ENCODE measurements around the gene AKR7A2.

Gene AKR7A2

DNA sequence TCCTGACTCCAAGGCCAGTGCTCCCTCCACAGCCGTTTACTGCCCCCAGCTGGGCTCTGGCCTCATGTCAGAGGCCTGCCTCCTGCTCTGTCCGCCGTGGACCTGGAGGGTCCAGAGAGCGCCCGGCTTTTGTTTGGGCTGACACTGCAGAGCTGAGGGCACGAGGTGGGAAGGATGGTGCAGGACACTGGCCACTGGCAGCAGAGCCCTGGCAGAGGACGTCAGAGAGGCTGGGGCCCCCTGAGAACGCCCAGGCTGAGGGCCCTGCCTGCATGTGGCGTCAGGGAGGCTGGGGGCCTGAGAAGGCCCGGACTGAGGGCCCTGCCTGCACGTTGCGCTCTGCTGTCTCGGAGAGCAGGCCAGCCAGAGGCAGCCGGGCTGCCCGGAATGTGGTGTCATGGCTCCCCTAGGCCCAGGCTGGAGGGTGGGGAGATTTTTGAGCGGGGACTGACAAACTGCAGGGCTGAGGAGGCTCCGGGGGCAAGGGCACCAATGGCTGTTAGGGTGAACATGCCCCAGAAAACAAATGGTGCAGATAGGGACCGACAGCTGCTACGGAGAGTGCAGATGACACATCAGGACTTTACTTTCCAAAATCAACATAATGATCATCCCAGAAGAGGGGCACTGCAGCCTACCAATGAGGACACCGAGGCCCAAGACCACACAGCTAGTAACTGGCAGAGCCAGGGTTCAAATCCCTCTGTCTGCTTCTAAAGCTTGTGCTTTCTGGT, 31.8 kb upstream of the AKR7A2 start:
- Histone ChIP-seq H3K27me3 (ENCODE audit: insufficient read depth, poor library complexity, severe bottlenecking) (no peaks in the 10 kb centered on the region), H3K4me3 (replicated peaks; ENCODE audit: insufficient read depth, low read length) (no peak overlapping the region), H3K27ac (replicated peaks) (no peak overlapping the region)
- TF ChIP-seq POLR2AphosphoS5 (IDR thresholded peaks at IDR 0.05; ENCODE audit: low read depth) (no peak), GABPA (IDR thresholded peaks at IDR 0.05; ENCODE audit: low read depth) (no peak), SPI1 (IDR thresholded peaks at IDR 0.05; ENCODE audit: borderline replicate concordance, low read depth) (no peak)
- TF ChIP-seq, protein P1, sequence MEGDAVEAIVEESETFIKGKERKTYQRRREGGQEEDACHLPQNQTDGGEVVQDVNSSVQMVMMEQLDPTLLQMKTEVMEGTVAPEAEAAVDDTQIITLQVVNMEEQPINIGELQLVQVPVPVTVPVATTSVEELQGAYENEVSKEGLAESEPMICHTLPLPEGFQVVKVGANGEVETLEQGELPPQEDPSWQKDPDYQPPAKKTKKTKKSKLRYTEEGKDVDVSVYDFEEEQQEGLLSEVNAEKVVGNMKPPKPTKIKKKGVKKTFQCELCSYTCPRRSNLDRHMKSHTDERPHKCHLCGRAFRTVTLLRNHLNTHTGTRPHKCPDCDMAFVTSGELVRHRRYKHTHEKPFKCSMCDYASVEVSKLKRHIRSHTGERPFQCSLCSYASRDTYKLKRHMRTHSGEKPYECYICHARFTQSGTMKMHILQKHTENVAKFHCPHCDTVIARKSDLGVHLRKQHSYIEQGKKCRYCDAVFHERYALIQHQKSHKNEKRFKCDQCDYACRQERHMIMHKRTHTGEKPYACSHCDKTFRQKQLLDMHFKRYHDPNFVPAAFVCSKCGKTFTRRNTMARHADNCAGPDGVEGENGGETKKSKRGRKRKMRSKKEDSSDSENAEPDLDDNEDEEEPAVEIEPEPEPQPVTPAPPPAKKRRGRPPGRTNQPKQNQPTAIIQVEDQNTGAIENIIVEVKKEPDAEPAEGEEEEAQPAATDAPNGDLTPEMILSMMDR (IDR thresholded peaks at IDR 0.05; ENCODE audit: insufficient read depth, low read length) = no peak
- TF ChIP-seq, protein P2, sequence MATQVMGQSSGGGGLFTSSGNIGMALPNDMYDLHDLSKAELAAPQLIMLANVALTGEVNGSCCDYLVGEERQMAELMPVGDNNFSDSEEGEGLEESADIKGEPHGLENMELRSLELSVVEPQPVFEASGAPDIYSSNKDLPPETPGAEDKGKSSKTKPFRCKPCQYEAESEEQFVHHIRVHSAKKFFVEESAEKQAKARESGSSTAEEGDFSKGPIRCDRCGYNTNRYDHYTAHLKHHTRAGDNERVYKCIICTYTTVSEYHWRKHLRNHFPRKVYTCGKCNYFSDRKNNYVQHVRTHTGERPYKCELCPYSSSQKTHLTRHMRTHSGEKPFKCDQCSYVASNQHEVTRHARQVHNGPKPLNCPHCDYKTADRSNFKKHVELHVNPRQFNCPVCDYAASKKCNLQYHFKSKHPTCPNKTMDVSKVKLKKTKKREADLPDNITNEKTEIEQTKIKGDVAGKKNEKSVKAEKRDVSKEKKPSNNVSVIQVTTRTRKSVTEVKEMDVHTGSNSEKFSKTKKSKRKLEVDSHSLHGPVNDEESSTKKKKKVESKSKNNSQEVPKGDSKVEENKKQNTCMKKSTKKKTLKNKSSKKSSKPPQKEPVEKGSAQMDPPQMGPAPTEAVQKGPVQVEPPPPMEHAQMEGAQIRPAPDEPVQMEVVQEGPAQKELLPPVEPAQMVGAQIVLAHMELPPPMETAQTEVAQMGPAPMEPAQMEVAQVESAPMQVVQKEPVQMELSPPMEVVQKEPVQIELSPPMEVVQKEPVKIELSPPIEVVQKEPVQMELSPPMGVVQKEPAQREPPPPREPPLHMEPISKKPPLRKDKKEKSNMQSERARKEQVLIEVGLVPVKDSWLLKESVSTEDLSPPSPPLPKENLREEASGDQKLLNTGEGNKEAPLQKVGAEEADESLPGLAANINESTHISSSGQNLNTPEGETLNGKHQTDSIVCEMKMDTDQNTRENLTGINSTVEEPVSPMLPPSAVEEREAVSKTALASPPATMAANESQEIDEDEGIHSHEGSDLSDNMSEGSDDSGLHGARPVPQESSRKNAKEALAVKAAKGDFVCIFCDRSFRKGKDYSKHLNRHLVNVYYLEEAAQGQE (IDR thresholded peaks at IDR 0.05; ENCODE audit: insufficient replicate concordance, low read depth) = no peak
- DNase-seq (ENCODE audit: low read depth in 1 of 2, low spot score in 1 of 2) = no peak

DNA sequence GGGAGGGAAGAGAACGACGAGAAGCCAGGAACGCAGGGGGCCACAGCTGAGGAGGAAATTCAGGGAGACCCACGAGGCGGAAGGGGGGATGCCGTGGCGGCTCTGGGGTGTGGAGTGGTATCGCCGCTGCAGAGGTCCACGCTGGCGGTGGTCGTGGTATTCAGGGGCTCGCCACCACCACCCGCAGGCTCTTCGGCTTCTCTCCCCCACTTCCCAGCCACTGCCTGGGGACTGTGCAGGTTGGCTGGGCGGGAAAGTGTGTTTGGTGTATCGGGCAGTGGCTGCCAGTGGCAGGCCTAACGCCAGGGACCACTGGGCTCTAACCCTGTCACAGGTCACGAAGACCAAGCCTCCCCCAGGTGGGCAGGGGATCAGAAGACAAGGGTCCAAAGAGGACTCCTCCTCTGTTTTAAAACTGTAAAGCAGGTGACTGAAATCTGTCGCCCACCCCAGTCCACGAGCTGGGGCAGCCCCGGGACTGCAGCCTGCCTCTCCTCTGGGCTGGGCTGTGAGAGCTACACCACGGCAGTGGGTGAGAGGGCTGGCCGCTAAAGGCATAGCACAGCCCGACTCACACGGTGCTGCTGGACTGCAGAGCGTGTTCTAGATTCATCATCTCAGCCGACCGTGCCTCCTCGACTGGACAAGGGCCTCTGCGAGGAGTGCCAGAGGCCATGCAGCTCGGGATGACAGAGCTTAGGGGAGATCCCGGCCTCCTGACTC, 31.1 kb upstream of the AKR7A2 start:
- H3K27ac ChIP-seq (replicated peaks) = no peak overlapping the region
- H3K4me3 ChIP-seq (replicated peaks; ENCODE audit: insufficient read depth, low read length) = no peak overlapping the region
- no peak for TF ChIP-seq POLR2AphosphoS5 (IDR thresholded peaks at IDR 0.05; ENCODE audit: low read depth)
- TF ChIP-seq, protein P2 (IDR thresholded peaks at IDR 0.05; ENCODE audit: insufficient replicate concordance, low read depth) = no peak
- TF ChIP-seq GABPA (IDR thresholded peaks at IDR 0.05; ENCODE audit: low read depth) = no peak
- TF ChIP-seq, protein P1 (IDR thresholded peaks at IDR 0.05; ENCODE audit: insufficient read depth, low read length) = no peak
- TF ChIP-seq SPI1 (IDR thresholded peaks at IDR 0.05; ENCODE audit: borderline replicate concordance, low read depth) = no peak
- no peaks in the 10 kb centered on the region for H3K27me3 ChIP-seq (ENCODE audit: insufficient read depth, poor library complexity, severe bottlenecking)
- no peak for DNase-seq (ENCODE audit: low read depth in 1 of 2, low spot score in 1 of 2)

DNA sequence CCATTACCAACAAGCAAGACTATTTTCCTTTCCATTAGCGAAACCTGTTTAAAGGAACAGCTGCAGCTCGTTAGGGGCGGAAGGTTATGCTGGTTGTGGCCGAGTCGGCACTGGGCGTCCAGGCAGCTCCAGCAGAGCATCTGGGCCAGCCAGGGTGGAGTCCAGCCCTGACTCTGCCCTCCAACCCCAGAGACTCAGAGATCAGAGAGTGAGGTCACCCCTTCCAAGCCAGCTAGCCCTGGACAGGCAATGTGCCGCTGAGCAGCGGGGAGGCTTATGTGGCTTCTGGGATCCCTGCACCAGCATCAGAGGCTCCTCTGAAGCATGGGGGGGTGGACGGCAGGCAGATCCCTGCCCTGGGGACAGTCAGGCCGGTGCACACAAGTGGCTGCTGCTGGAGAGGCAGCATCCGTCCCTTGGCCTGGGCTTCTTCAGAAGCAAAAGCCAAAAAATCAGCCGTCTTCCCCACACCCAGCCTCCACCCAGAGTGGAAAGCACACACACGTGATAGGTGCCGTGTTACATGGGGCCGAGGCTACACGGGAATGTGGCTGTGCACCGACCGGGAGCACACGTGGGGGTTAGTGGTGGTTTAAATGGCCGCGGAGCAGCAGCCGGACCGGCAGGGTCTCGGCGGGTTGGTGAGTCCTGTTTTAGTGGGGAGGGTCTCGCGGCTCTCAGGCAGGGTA, 30.3 kb upstream of the AKR7A2 start:
- no peak overlapping the region for H3K27ac ChIP-seq (replicated peaks)
- H3K27me3 ChIP-seq (ENCODE audit: insufficient read depth, poor library complexity, severe bottlenecking) = no peaks in the 10 kb centered on the region
- no peak overlapping the region for H3K4me3 ChIP-seq (replicated peaks; ENCODE audit: insufficient read depth, low read length)
- no peak for TF ChIP-seq SPI1 (IDR thresholded peaks at IDR 0.05; ENCODE audit: borderline replicate concordance, low read depth)
- TF ChIP-seq, protein P1 (IDR thresholded peaks at IDR 0.05; ENCODE audit: insufficient read depth, low read length) = no peak
- TF ChIP-seq, protein P2 (IDR thresholded peaks at IDR 0.05; ENCODE audit: insufficient replicate concordance, low read depth) = no peak
- no peak for TF ChIP-seq POLR2AphosphoS5 (IDR thresholded peaks at IDR 0.05; ENCODE audit: low read depth)
- TF ChIP-seq GABPA (IDR thresholded peaks at IDR 0.05; ENCODE audit: low read depth) = no peak
- DNase-seq (ENCODE audit: low read depth in 1 of 2, low spot score in 1 of 2) = no peak

All from HL-60 (cell line).